ENCODE measurements around the gene ERICH3.
"Not testable (repeated sequence)": the region's sequence is repeated elsewhere in the genome, so short reads cannot be mapped to it uniquely, and the experiment has no call there.

ERICH3 gene

DNA sequence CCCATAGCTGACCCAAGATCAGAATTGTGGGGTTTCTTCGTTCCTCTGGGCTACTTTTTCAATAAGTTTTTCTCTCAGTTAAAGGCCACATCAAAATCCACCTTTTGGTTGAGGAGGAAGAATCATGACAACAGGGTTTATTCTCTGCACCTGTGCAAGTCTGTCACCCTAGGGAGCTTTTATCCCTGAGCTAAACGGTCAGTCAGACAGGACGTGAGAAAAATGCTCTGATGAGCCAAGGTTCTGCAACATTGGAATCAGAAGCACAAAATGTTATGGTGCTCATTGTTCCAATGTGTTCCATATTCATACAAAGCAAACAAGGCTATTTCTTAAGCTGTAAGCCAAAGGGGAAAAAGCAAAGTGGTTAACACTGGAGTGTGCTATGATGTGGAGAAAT, 7.4 kb upstream of the ERICH3 start:
- no peak for DNase-seq (ENCODE audit: low spot score)

DNA sequence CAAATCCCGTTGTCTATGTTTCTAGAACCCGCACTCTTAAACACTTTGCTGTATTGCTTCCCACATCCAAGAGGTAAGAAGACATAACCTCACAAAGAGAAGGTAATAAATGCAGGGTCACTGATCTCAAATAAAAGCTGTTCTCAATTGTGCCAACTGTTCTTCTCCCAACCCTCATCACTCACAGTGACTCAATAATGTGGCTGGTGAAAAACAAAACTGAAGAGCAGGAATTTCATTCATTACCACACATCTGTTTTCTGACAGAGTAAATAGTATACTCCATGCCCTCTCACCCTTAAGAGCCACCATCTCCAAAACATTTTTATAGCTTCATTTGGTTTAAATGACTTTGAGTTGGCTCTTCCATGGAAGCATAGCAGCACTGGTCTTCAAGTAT, 6.2 kb upstream of the ERICH3 start:
- no peak for DNase-seq (ENCODE audit: low spot score)

DNA sequence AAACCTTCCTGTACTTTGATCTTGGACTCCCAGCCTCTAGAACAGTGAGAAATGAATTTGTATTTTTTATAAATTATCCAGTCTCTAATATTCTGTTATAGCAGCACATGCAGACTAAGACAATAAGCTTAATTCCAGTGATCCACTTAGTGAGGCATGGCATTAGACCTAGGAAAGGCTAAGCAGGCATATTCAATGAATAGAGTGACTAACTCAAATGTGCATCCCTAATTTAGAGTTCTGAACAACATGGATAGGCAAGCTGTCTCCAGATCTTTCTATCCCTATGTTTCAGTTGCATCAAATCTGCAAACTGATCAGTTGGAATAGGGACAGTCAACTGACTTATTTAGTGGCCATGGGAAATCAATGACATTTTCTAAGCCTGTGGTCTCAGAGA, 4.3 kb upstream of the ERICH3 start:
- no peak for DNase-seq (ENCODE audit: low spot score)

DNA sequence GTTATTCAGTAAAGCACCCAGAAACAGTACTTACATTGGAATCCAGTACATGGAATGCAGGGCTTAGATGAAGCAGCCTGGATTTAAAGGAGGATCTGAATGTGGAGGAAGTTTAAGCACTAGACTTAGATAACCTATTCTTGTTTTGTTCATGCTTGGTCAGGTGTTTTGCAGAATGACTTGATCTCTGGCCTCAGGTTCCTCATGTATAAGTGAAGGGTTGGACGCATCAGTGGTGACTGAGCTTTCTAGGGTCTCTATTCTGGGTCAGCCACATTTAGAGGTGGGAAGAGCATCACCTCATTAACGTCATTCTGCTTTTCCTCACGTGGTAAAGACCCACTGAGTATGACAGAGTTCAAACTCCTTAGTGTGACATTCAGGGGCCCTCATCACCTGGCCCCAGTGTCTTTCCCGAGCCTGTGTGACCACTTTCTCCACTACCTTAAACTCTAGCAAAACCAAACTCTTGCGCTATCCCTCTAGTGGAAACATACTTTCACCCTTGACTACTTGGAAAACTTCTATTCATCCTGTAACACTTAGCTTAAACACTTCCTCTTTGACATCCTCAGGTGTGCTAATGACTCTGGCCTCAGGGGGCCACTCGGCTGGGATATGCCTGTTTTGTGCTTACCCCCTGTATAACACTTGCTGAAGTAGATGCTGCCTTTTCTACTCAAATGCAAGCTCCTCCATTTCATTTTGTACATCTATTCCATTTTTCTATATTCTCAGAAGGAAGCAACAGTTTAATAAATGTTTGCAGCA, 871 bp upstream of the ERICH3 start:
- DNase-seq (ENCODE audit: low spot score): no peak

DNA sequence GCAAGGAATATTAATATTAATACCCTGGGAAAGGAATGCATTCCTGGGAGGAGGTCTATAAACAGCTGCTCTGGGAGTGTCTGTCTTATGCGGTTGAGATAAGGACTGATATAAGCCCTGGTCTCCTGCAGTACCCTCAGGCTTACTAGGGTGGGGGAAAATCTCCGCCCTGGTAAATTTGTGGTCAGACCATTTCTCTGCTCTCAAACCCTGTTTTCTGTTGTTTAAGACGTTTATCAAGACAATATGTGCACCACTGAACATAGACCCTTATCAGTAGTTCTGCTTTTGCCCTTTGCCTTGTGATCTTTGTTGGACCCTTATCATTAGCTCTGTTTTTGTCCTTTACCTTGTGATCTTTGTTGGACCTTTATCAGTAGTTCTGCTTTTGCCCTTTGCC, 2.7 kb downstream of the ERICH3 start:
- DNase-seq (ENCODE audit: low spot score): not testable (repeated sequence)

DNA sequence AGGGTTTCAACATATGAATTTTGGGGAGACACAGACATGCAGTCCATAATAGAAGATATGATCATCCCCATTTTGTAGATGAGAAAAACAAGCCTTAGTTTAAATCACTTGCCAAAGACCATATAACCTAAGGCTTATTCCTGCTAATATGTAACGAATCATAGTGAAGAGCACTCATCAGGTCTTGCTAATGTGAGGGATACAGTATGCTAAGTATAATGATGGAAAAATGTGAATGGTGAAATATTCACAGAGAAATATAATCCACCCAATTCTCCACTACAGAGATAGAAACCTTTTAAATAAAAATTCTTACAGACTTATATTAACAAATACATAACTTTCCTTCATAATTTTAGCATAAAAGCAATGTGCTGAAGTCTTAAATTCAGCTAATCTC, 18.9 kb downstream of the ERICH3 start:
- DNase-seq (ENCODE audit: low spot score): no peak

DNA sequence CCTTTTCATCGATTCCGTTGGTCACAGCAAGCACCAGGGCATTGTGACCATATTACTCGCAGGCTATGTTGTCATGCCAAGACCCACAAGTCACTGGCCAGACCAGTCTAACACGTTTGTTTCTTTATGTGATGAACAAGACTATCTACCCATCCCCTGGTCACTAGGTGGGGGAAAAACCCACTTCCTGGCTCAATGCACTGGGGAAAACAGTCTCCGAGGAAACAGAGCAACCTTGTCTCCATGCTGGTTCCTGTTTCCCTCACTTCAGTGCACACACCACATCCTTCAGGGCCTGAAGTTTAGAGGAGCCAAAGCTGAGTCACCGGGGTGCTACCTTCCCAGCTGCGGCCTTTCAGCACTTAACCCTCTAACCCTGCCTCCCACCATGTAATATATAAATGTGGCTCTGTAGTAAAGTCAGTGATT, 20.9 kb downstream of the ERICH3 start:
- peak; percentile 0 for DNase-seq (ENCODE audit: low spot score)

DNA sequence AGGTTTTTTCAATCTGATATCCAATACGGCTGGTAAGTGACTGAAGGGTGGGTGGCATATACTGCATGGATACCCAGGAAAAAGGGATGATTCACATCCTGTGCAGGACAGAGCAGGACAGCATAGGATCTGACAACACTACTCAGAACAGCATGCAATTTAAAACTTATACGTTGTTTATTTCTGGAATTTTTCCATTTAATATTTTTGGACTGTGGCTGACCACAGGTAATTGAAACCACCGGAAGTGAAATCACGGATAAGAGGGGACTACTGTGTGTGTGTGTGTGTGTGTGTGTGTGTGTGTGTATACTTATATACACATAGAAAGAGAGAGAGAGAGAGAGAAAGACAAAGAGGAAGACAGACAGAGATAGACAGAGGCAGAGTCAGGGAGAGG, 23.0 kb downstream of the ERICH3 start:
- no peak for DNase-seq (ENCODE audit: low spot score)

DNA sequence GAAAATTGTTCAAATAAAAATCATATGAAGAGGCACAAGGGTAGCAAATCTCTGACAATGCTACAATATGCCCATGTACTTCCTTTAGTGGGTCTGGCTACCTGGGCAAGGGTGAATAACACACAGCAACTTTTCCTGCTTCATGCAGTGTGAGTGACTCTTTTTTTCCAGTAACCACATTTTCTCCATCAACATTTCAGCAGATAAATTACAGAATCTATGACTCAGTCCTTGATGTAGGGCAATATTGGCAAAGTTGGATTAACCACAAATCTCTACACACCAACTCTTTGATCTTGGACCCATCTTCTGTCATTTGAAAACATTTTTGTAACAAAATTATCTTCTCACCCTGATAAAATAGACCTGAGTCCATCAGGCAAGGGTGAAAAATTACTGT, 31.7 kb downstream of the ERICH3 start:
- no peak for DNase-seq (ENCODE audit: low spot score)

DNA sequence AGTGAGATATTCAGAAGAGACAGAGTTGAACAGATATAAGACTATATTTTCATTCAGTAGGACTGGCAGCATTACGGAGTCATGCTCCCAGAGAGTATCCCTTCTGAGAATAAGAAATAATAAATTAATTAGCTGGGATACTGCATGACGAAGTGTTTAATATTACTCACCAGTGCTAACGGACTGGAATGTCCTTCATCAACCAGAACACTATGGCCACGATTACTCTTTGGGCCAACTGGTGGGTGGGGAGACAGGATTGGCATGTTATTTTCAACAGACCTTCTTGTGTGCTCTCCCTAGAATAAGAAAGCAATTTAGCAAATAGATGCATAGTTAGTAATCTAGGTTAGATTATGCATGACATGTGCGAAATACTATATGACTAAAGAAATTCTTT, 32.4 kb downstream of the ERICH3 start:
- DNase-seq (ENCODE audit: low spot score): no peak

DNA sequence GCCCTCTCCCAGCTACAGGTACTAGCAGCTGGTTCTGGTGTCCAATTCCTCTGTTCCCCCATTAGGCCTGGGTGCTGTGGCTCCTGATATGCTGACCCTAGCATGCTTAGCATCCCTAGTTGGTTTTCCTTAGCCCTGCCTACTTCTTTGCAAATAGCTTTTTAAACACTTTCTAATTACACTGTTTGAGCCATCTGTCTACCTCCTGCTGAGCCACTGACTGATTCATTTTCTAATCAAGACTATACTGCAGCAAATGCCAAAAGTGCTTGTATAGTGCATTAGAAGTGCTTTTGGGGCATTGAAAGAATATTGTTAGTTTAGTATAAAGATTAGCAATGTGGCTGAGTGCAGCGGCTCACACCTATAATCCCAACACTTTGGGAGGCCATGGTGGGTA, 36.3 kb downstream of the ERICH3 start:
- DNase-seq (ENCODE audit: low spot score): no peak

DNA sequence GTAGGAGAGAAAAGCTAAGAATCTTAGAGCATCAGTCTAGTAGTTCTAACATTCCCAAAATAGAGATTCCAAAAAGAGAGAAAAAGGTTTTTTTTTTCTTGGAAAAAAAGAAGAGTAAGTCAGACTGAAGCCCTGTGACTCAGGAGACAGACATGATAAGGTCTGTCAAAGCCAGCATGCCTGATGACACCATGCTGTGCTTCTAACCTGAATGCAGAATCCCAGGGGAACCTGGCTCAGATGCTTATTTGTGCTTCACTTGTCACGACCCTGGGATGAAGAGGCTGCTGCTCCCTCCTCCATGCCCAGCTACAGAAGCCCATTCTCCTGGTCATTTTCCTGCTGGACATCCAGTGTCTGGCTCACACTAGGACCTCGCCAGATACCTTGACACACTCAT, 44.3 kb downstream of the ERICH3 start:
- DNase-seq (ENCODE audit: low spot score): no peak

DNA sequence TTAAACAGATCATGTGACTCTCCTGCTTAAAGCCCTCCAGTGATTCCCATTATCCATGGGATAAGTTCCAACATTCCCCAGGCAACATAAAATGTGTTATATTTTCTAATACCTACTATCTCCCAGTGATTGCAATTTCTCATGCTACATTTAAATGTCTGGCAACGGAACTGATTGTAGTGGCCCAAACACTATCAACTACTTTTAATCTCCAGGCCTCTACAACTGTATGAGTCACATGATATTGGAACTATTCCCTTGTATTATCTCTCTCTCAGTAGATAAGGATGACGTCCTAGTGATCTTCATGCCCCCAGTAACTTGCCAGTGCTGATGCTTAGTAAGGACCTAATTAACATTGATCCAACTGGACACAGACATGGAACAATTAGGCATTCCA, 49.9 kb downstream of the ERICH3 start:
- no peak for DNase-seq (ENCODE audit: low spot score)

DNA sequence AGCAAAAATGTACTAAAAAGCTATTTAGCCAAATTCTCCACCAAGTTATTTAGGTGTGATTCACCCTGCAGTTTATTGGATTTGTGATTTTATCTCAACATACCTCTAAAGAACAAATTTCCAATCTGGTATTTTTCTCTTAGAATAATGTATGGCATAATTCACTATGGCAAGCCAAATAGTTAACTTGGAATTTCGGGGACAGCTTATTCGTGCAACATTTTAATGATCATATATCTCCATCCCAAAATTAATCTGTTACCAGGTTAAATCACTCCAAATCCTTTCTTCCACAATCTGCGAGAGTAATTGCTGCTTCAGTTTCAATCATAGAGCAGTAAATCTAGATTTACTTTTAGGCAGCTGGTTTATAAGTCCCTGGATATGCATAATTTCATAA, 53.4 kb downstream of the ERICH3 start:
- DNase-seq (ENCODE audit: low spot score): no peak

DNA sequence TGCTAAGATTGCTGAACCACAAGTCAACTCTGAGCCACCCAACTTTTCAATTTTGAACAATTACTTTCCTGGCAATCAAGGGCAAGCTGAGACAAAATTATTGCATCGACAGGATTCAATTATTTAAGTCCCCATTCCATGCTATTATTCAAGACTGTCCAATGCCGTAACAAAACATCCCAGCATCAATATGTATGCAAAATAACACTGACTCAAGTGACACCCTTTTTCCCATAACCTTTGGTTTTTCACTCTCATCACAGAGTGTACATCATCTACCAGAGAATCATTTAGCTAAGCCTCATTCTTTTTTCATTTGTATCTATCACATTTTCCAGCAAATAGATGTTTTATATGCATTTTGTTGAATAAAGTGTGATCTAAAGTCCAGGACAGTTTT, 54.6 kb downstream of the ERICH3 start:
- DNase-seq (ENCODE audit: low spot score): no peak

DNA sequence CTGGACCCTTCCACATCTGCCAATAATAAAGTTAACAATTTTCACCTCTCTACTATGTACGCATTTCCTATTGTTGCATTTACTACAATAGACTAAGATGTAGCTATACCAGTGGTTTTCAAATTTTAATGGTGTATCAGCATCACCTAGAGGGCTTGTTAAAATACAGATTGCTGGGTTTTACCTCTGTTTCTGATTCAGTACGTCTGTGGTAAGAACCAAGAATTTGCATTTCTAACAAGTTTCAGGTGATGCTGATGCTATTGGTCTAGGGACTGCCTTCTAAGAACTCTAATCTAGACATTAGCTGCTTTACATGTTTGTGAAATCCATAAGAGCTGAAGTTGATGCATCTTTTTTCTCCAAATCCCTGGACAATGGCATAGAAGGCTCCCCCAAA, 59.7 kb downstream of the ERICH3 start:
- no peak for DNase-seq (ENCODE audit: low spot score)

DNA sequence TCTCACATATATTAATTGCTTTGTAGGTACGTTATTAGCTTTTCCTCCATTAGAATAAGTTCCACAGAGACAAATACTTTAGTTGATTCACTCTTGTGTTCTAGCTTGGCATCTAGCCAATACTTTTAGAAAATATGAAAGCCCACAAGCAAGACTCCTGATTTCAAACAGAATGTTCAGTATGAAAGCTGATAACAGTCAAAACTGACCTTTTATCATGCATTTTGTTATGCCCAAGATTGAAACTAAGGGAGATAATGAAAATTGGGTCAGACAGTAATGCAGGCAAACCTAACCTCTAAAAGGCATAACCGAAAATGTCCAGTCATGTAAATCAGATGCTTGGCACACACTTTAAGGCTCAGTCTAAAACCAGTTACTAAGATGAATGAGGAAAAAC, 61.7 kb downstream of the ERICH3 start:
- no peak for DNase-seq (ENCODE audit: low spot score)

DNA sequence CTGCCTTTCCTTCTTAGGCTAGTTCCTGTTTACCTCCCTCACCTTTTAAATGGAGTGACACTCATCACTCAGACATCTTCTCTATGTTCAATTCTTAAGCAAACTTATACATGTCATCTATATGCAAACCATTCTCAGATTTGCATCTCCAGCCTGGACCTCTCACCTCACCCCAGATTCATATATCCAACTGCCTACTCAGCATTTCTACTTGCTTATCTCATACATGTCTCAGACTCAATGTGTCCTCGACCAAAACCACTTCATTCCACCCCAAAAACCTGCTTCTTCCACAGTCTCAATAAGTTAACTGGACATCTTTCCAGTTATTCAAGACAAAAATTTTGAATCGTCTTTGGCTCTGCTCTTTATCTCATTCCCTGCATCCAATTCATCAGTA, 62.6 kb downstream of the ERICH3 start:
- no peak for DNase-seq (ENCODE audit: low spot score)

DNA sequence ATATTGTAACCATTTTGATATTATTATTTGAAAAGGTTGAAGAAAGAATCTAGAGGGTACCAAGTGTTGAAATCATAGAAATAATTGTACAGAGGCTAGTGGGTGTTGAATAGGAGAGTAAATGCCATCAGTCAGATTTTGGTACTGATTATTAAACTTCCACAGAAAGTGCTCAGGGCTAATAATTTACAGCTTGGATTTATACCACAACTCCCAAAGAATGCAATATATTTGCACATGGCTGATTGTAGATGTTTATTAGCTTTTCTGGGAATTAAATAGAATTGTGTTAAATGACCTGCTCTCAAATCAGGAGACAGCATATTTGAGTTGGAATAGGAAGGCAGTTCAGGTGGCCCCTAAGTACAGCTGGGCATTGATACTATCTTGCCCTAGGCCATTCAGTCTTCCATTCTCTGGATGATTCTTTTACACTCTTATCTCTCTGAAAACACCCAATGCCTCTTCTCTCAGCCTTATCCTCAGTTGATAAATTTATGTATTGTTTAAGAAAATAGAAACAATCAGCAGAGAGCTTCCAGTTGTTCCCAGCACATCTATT, 63.7 kb downstream of the ERICH3 start:
- no peak for DNase-seq (ENCODE audit: low spot score)

DNA sequence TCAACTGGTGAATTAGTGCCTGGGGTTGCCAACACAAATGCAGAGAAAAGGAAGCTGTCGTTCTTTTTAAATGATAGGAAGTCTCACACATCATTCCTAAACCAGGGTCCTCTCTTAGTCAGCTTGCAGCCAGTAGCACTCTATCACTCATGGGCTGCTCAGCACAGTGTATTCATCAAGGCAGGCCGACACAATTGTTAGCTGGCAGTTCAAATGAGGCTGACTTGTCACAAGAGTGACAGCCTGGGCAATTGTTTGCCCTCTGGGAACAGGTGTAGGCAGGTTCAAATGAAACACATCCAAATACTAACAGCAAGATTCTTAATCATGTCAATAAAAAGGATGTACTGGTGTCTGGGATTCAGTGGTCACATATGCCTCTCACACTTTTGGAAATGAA, 76.9 kb downstream of the ERICH3 start:
- DNase-seq (ENCODE audit: low spot score): no peak

DNA sequence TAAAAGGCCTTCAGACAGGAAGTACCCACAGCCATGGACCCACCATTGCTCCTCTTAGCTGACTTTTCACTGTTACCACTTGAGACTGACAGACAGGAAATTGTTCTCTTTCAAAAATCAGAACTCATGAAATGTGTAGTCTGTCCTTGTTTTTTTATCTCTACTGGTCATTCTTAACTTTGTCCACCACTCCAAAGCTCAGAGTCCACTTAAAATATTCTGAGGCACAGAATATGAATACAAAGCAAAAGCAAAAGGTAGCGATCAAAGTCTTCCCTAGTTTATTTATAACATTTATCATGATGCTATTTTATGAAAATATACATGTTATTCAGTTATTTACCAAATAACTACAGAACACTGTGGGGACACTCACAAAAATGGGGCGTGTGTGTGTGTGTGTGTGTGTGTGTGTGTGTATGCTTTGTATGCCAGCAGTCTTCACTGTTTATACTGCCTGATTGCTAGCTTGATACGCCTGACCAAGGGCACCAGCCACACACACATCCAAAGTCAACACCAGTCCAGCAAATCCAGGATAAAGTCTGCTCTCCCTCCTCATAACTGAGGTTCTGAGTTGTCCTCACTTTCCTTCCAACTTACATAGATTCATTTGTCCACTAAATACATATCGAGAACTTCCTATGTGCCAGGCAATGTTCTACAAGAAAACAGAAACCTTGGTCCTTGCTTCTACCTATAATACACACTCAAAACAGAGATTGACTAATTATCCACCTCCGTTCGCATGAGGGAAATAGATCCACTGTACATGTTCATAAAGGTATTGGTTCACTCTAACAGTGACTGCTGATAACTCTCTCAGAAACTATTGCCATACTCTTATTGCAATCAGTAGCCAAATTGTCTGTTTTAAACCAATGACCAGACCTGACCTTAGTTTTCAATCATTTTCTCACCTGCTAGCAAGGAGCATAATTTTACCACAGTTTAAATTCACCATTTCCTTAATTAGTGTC, 79.4 kb downstream of the ERICH3 start:
- no peak for DNase-seq (ENCODE audit: low spot score)

DNA sequence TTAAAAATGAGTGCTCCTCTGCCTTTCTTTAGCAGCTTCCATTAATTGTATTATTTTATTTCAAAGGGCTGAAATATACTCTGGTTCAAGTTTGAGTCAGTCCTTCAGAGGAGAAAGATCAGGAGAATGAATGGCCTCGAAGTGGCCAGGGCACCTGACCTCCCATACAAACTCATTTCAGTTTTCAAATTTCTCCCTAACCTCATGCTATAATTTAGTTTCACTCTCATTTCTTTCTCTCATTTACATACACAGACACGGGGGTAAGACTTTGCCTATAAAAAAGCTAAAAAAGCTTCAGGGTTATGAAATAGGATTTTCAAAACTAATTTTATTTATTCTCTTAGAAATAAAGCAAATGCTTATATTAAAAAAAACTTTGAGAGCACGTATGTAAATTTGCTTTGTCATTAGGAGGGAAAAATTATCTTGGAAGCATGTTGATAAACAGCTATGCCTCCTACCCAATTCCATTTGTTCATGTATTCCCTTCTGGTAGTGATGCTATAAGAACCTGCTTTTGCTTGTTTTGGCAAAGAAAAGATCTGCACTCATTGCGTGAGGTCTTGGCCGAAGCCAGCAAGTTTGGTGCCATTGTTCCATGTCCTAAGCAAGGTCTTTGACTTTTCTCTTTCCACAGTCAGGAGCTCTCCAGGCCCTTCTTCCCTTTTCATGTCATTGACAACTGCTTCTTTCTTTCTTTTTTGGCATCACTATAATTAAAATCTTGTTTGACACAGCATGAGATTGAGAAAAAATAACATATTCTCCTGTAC, 80.8 kb downstream of the ERICH3 start:
- DNase-seq (ENCODE audit: low spot score): no peak

Data from RKO (cell line).